ENCODE measurements around the gene ECT2L. TPM values are rescaled to one million over a fixed set of nuclear protein-coding genes. Genes with fewer than 3 reads are reported as not detected.

ECT2L gene
- total RNA-seq: not detected in 2 replicates

GRCh38 chr6:138795809-138796603 is at the start of gene ECT2L:
ECT2L (plus strand) TSS chr6:138796087; CDS start chr6:138813275, 17,188 bp downstream.

GRCh38 chr6:138773177-138774091 is 22.5 kb upstream of the ECT2L start, which contains the start of gene CCDC28A:
CCDC28A (plus strand) TSS chr6:138773769; CDS start chr6:138776121, 2,352 bp downstream.

Other genes with a start within 250 kb of the ECT2L start
- 14.2 and 16.2 TPM in 2 replicates for gene CCDC28A, start 22.3 kb upstream of the ECT2L start, total RNA-seq
- 23.6 and 25.0 TPM in 2 replicates for gene REPS1, start 192.2 kb downstream of the ECT2L start, total RNA-seq
- gene ABRACL, start 232.7 kb downstream of the ECT2L start, total RNA-seq: 27.8 and 87.6 TPM in 2 replicates